Measurements from ENCODE around the gene BCKDHB.

DNA sequence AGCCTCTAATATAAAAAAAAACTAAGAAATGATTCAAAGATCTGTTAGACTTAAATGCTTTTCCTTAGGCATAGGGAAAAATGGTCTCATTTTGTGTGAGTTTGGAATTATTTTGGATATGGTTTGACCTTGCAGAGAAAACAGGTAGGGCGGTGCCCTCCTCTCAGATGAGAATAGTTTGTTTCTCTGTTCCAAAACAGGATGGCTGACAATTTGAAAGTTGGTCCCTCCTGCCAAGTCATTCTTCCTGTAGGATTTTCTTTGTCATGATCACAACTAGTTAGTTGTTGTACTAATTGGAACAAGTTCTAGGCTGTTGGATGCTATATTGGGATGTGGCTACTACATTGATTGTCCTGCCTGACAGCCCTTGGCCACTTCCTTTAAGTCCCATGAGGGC, 108.6 kb downstream of the BCKDHB start:
- TF ChIP-seq SPI1 (IDR thresholded peaks at IDR 0.05; ENCODE audit: low read depth, low read length) (no peak), POU2F2 (IDR thresholded peaks at IDR 0.05; ENCODE audit: low read depth, low read length) (no peak), POLR2A (IDR thresholded peaks at IDR 0.05; ENCODE audit: low read depth, low read length) (no peak), POLR2AphosphoS5 (IDR thresholded peaks at IDR 0.05; ENCODE audit: low read depth, low read length) (no peak), TAF1 (IDR thresholded peaks at IDR 0.05; ENCODE audit: low read depth, low read length) (no peak), PAX5 (IDR thresholded peaks at IDR 0.05; ENCODE audit: insufficient read depth, low read length, severe bottlenecking) (no peak)
